ENCODE data around the gene MT1B. TPM values are rescaled to one million over a fixed set of nuclear protein-coding genes. Genes with fewer than 3 reads are reported as not detected.

The MT1B gene
- total RNA-seq, 4 donors from 2014 or later, result not detected

DNA sequence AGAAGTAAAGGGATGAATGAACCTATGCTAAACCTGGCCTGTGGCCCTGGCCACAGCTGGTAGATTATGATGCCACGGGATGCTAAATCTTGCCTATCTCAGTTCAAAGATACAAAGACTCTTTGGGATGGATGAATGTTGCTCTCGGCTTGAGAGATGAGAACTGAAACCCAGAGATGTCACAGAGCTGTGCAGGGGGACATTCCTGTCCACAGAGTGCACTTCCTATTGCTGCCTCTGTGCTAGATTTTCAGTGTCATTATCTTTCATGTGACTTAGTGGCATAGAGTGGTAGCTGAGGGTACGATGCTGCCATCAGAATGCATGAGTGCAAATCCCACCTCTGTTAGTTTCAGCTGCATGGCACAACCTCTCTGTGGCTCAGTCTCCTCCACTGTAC lies 21.6 kb upstream of the MT1B start:
- TF ChIP-seq, protein P1, sequence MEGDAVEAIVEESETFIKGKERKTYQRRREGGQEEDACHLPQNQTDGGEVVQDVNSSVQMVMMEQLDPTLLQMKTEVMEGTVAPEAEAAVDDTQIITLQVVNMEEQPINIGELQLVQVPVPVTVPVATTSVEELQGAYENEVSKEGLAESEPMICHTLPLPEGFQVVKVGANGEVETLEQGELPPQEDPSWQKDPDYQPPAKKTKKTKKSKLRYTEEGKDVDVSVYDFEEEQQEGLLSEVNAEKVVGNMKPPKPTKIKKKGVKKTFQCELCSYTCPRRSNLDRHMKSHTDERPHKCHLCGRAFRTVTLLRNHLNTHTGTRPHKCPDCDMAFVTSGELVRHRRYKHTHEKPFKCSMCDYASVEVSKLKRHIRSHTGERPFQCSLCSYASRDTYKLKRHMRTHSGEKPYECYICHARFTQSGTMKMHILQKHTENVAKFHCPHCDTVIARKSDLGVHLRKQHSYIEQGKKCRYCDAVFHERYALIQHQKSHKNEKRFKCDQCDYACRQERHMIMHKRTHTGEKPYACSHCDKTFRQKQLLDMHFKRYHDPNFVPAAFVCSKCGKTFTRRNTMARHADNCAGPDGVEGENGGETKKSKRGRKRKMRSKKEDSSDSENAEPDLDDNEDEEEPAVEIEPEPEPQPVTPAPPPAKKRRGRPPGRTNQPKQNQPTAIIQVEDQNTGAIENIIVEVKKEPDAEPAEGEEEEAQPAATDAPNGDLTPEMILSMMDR (IDR thresholded peaks at IDR 0.05; ENCODE audit: low read depth), result no peak

DNA sequence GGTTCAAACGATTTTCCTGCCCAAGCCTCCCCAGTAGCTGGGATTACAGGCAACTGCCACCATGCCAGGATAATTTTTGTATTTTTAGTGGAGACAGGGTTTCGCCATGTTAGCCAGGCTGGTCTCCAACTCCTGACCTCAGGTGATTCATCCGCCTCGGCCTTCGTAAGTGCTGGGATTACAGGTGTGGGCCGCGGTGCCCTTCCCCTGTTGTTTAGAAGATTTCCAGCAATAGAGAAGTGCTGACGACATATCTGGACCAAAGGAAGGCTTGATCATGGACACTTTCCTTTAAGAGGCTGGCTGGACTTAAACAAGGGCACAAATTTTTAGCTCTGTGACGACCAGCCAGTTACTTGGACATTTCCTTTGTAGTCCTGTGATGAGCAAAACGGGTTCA lies 20.5 kb upstream of the MT1B start:
- TF ChIP-seq, protein P1 (IDR thresholded peaks at IDR 0.05; ENCODE audit: low read depth), result no peak

- TF ChIP-seq, protein P1 (IDR thresholded peaks at IDR 0.05; ENCODE audit: low read depth), result no peak
Observed at GRCh38 chr16:56631832-56632155, 19.9 kb upstream of the MT1B start.

- TF ChIP-seq, protein P1 (IDR thresholded peaks at IDR 0.05; ENCODE audit: low read depth), result no peak
Observed at GRCh38 chr16:56632156-56632847, 19.4 kb upstream of the MT1B start, which contains the start of gene MT1M. Gene MT1M (plus strand): TSS chr16:56632659. CDS start chr16:56632732, 73 bp downstream.

DNA sequence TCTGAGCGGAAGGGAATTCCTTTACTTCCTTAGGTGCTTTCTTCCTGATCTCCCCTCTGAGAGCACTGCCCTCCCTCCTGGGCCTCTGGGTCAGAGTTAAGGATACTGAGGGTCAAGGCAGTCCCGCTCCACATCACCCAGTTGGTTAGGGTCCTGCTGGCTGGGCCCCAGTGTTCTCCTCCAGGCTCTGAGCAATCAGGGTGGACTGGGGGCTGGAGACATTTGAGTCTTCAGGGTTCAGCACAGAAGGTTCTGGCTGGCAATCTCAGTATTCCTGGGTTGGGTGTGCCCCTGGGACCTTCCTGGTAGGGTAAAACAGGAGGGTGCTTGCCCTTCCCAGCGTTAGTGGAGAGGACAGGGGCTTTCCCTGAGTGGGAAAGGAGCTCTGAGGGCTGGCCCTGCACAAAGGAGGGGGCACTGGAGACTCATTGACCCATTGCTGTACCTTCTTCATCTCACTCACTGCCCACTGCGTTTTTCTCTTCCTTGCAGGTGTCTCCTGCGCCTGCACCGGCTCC lies 18.8 kb upstream of the MT1B start:
- TF ChIP-seq, protein P1 (IDR thresholded peaks at IDR 0.05; ENCODE audit: low read depth), result no peak

- TF ChIP-seq, protein P1 (IDR thresholded peaks at IDR 0.05; ENCODE audit: low read depth), result no peak
Observed at GRCh38 chr16:56633535-56633934, 18.2 kb upstream of the MT1B start.

DNA sequence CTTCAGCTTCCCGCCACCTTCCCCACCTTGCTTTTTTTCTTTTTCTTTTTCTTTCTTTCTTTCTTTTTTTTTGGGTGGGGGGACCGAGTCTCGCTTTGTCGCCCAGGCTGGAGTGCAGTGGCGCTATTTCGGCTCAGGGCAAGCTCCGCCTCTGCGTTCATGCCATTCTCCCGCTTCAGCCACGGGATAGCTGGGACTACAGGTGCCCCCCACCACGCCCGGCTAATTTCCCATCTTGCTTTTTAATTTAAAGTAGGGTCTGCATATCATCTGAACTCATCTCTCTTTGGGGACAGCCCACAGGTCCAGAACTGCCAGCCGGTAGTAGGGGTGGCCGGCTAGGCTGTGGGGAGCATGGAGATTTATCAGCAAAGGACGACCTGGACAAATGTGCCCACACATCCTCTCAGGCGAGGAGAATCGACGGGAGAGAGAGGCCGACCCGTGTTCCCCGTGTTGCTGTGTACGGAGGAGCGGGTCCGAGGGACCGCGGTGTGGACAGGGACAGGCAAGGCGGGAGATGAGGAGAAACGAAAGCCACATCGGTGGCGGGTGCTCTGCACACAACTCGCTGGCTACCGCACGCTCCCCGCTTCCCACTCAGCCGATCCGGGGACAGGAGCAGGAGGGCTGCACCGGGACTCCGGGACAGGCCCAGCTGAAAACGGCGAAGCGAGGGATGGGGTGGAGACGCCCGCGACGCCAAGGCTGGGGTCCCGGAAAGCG lies 16.8 kb upstream of the MT1B start:
- TF ChIP-seq, protein P1 (IDR thresholded peaks at IDR 0.05; ENCODE audit: low read depth), result no peak
